Measurements from ENCODE around the gene PTEN.
"Not testable (repeated sequence)": the region's sequence is repeated elsewhere in the genome, so short reads cannot be mapped to it uniquely, and the experiment has no call there.

DNA sequence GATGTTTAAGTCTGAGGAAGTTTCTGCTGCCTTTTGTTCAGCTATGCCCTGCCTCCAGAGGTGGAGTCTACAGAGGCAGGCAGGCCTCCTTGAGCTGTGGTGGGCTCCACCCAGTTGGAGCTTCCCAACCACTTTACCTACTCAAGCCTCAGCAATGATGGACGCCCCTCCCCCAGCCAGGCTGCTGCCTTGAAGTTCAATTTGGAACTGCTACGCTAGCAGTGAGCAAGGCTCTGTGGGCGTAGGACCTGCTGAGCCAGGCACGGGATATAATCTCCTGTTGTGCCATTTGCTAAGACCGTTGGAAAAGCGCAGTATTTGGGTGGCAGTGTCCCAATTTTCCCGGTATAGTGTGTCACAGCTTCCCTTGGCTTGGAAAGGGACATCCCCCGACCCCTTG lies 40.0 kb downstream of the PTEN start:
- TF ChIP-seq, protein P1, sequence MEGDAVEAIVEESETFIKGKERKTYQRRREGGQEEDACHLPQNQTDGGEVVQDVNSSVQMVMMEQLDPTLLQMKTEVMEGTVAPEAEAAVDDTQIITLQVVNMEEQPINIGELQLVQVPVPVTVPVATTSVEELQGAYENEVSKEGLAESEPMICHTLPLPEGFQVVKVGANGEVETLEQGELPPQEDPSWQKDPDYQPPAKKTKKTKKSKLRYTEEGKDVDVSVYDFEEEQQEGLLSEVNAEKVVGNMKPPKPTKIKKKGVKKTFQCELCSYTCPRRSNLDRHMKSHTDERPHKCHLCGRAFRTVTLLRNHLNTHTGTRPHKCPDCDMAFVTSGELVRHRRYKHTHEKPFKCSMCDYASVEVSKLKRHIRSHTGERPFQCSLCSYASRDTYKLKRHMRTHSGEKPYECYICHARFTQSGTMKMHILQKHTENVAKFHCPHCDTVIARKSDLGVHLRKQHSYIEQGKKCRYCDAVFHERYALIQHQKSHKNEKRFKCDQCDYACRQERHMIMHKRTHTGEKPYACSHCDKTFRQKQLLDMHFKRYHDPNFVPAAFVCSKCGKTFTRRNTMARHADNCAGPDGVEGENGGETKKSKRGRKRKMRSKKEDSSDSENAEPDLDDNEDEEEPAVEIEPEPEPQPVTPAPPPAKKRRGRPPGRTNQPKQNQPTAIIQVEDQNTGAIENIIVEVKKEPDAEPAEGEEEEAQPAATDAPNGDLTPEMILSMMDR (IDR thresholded peaks at IDR 0.05) = not testable (repeated sequence)
- TF ChIP-seq POLR2A (IDR thresholded peaks at IDR 0.05) = not testable (repeated sequence)

All from sigmoid colon (tissue), 3 donors.